Caco-2 (cell line): Measurements from ENCODE around the gene DDX39A. TPM values are rescaled to one million over a fixed set of nuclear protein-coding genes. Genes with fewer than 3 reads are reported as not detected.
"Not testable (repeated sequence)": the region's sequence is repeated elsewhere in the genome, so short reads cannot be mapped to it uniquely, and the experiment has no call there.

Experiments
- BruUV-seq: library from RNA; stranded (reverse); fragments of 400-500 nt; replicated peaks from 2 replicates; lab custom pipeline; 2021; lab: Mats Ljungman, UMichigan
- CTCF ChIA-PET: fragments of 300-600 bp; sonication (Branson Sonifier 250); formaldehyde crosslinking; loops from one replicate; lab custom pipeline; 2022; ENCODE audit warnings: antibody characterized with exemption; lab: Charles Lee
- POLR2A ChIA-PET: fragments of 300-600 bp; sonication (Branson Sonifier 250); formaldehyde crosslinking; loops from one replicate; lab custom pipeline; 2022; ENCODE audit warnings: antibody characterized with exemption; lab: Charles Lee
- DNase-seq, 2 experiments: peaks; one replicate each; pipeline versions ENCODE4 v3.0.0 to v3.0.0-alpha.2; 2020 to 2022
- H3K27me3 ChIP-seq: replicated peaks from 2 replicates; pipeline ENCODE4 v1.6.0; 2011; ENCODE audit warnings: low read length; ENCODE audit not compliant: control insufficient read depth, insufficient read depth
- H3K36me3 ChIP-seq: 2 replicates; pipeline ENCODE4 v1.5.1; 2011; ENCODE audit warnings: low read length; ENCODE audit not compliant: control insufficient read depth, insufficient read depth
- H3K4me1 ChIP-seq: fragments of 250-450 bp; sonication (Bioruptor Pico); 2 replicates; pipeline ENCODE4 v1.5.1; 2020; ENCODE audit warnings: mild to moderate bottlenecking
- H3K4me3 ChIP-seq: 2 replicates; pipeline ENCODE4 v1.5.1; 2011; ENCODE audit warnings: low read depth, mild to moderate bottlenecking, control low read depth, low read length
- H3K9me3 ChIP-seq: fragments of 250-450 bp; sonication (Bioruptor Pico); 2 replicates; pipeline ENCODE4 v1.5.1; 2020; ENCODE audit warnings: mild to moderate bottlenecking, moderate library complexity
- H3K27ac Mint-ChIP-seq: one replicate; pipeline ENCODE4 v1.8.0; 2022; ENCODE audit warnings: mixed read lengths; ENCODE audit not compliant: unreplicated experiment
- H3K27me3 Mint-ChIP-seq: one replicate; pipeline ENCODE4 v1.8.0; 2022; ENCODE audit warnings: mixed read lengths; ENCODE audit not compliant: insufficient read depth, unreplicated experiment
- H3K36me3 Mint-ChIP-seq: one replicate; pipeline ENCODE4 v1.8.0; 2022; ENCODE audit warnings: mild to moderate bottlenecking, mixed read lengths; ENCODE audit not compliant: insufficient read depth, unreplicated experiment
- H3K4me1 Mint-ChIP-seq: one replicate; pipeline ENCODE4 v1.8.0; 2022; ENCODE audit warnings: low read depth, mixed read lengths; ENCODE audit not compliant: unreplicated experiment
- H3K4me3 Mint-ChIP-seq: one replicate; pipeline ENCODE4 v1.8.0; 2022; ENCODE audit warnings: mild to moderate bottlenecking, moderate library complexity, mixed read lengths; ENCODE audit not compliant: unreplicated experiment
- H3K9me3 Mint-ChIP-seq: one replicate; pipeline ENCODE4 v1.8.0; 2022; ENCODE audit warnings: mixed read lengths; ENCODE audit not compliant: unreplicated experiment
- intact Hi-C: fragments of 100-400 bp; cut with micrococcal nuclease; formaldehyde crosslinking; loops from one replicate; pipeline ENCODE4 v1.10.0; 2022; ENCODE audit not compliant: unreplicated experiment
- total RNA-seq: library from RNA; stranded (reverse); gene quantifications from 2 replicates; pipeline ENCODE4 v1.2.3, GENCODE V29; 2022
- TF ChIP-seq, protein P1 (sequence below), 2 experiments: fragments of 200-600 bp in 1 of 2; IDR thresholded peaks; 1 replicate in 1 of 2; 2 replicates in 1 of 2; pipeline versions ENCODE4 v1.5.1 to v1.8.0; 2011 to 2022; ENCODE audit warnings: antibody characterized with exemption in 1 of 2, control low read depth in 1 of 2, inconsistent platforms in 1 of 2, low read depth in 1 of 2, low read length in 1 of 2, mild to moderate bottlenecking in 1 of 2, moderate library complexity in 1 of 2; ENCODE audit not compliant: insufficient read depth in 1 of 2, severe bottlenecking in 1 of 2, unreplicated experiment in 1 of 2

The DDX39A gene
- total RNA-seq, 1 experiment from 2014 or later: 118 TPM

DNA sequence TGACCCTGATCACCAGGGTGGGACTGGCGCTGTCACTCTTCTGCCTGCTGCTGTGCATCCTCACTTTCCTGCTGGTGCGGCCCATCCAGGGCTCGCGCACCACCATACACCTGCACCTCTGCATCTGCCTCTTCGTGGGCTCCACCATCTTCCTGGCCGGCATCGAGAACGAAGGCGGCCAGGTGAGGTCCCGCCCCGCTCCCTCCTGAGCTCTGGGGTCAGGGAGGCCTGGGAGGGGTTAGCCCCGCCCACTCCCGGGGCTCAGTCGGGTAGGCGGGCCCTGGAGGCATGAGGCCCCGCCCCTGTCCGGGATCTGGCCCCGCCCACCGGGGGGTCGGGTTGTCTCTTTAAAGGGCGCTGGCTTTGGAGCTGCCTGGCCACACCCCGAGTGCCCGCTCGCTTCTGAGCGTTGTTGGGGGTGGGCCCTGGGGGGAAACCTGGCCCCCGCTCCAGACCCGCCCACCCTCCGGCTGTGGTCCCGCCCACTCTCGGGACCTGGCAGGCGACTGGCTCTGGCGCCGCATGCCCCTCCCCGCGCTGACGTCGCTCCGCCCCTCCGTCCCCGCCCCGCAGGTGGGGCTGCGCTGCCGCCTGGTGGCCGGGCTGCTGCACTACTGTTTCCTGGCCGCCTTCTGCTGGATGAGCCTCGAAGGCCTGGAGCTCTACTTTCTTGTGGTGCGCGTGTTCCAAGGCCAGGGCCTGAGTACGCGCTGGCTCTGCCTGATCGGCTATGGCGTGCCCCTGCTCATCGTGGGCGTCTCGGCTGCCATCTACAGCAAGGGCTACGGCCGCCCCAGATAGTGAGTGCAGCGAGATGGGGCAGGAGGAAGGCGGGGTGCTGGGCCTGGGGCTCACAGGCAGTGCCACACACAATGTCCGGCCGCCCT lies 13.1 kb downstream of the DDX39A start:
- Mint-ChIP-seq H3K27ac (peak overlapping the region; percentile 57), H3K9me3 (no peaks in the 10 kb centered on the region), H3K4me1 (no peaks in the 10 kb centered on the region), H3K27me3 (no peaks in the 10 kb centered on the region), H3K4me3 (no peak overlapping the region), H3K36me3 (peaks cover 81% of the 10 kb centered on the region)
- DNase-seq: peak; percentile 57 to 69
- Histone ChIP-seq H3K9me3 (no peaks in the 10 kb centered on the region), H3K4me1 (no peaks in the 10 kb centered on the region), H3K27me3 (no peaks in the 10 kb centered on the region), H3K36me3 (peaks cover 4% of the 10 kb centered on the region), H3K4me3 (no peak overlapping the region)
- CTCF ChIA-PET: interaction anchor here (0.5 to 1.6 kb wide), 5 partner anchors 10 to 269 kb away, joined by 3 to 9 read pairs (median 4); partner anchors contain the start of gene ASF1B
- POLR2A ChIA-PET: interaction anchor here (0.6 kb wide), 1 partner anchor 1460 kb away, joined by 7 read pairs; no protein-coding TSS in a partner anchor
- TF ChIP-seq, protein P1, sequence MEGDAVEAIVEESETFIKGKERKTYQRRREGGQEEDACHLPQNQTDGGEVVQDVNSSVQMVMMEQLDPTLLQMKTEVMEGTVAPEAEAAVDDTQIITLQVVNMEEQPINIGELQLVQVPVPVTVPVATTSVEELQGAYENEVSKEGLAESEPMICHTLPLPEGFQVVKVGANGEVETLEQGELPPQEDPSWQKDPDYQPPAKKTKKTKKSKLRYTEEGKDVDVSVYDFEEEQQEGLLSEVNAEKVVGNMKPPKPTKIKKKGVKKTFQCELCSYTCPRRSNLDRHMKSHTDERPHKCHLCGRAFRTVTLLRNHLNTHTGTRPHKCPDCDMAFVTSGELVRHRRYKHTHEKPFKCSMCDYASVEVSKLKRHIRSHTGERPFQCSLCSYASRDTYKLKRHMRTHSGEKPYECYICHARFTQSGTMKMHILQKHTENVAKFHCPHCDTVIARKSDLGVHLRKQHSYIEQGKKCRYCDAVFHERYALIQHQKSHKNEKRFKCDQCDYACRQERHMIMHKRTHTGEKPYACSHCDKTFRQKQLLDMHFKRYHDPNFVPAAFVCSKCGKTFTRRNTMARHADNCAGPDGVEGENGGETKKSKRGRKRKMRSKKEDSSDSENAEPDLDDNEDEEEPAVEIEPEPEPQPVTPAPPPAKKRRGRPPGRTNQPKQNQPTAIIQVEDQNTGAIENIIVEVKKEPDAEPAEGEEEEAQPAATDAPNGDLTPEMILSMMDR (IDR thresholded peaks at IDR 0.05; ENCODE audit: insufficient read depth in 1 of 2, low read depth in 1 of 2, low read length in 1 of 2, severe bottlenecking in 1 of 2, unreplicated experiment in 1 of 2): peak; percentile 34 to 43
- intact Hi-C loops: no loop called here
- BruUV-seq: no TSS peak

DNA sequence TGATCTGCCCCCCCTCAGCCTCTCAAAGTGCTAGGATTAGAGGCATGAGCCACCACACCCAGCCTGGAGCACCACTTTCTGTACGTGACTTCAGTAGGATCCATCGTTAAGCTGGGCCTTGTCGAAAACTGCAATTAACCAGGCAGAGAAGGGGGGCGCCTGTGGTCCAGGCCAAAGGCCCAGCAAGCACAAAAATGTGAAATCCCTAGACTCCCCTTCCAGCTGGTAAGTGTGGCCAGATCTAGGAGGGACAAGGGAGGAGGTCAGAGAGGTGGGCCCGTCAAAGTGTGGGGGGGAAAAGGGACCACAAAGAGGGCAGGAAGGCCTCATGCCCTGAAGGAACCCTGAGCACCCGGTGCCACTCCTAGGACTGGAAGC lies 13.8 kb downstream of the DDX39A start:
- H3K9me3 Mint-ChIP-seq: no peaks in the 10 kb centered on the region
- H3K27me3 ChIP-seq: no peaks in the 10 kb centered on the region
- H3K4me3 ChIP-seq: no peak overlapping the region
- no peak for DNase-seq
- BruUV-seq: no TSS peak
- no peaks in the 10 kb centered on the region for H3K9me3 ChIP-seq
- ChIA-PET CTCF (interaction anchor here (1.6 kb wide), 1 partner anchor 269 kb away, joined by 9 read pairs; the partner anchor contains the start of gene ASF1B), POLR2A (no interaction called here)
- no peak overlapping the region for H3K27ac Mint-ChIP-seq
- H3K4me1 Mint-ChIP-seq: no peaks in the 10 kb centered on the region
- peaks cover 3% of the 10 kb centered on the region for H3K36me3 ChIP-seq
- no peaks in the 10 kb centered on the region for H3K4me1 ChIP-seq
- H3K27me3 Mint-ChIP-seq: no peaks in the 10 kb centered on the region
- intact Hi-C loops: no loop called here
- TF ChIP-seq, protein P1 (IDR thresholded peaks at IDR 0.05; ENCODE audit: insufficient read depth in 1 of 2, low read depth in 1 of 2, low read length in 1 of 2, severe bottlenecking in 1 of 2, unreplicated experiment in 1 of 2): no peak
- H3K36me3 Mint-ChIP-seq: peaks cover 75% of the 10 kb centered on the region
- no peak overlapping the region for H3K4me3 Mint-ChIP-seq

DNA sequence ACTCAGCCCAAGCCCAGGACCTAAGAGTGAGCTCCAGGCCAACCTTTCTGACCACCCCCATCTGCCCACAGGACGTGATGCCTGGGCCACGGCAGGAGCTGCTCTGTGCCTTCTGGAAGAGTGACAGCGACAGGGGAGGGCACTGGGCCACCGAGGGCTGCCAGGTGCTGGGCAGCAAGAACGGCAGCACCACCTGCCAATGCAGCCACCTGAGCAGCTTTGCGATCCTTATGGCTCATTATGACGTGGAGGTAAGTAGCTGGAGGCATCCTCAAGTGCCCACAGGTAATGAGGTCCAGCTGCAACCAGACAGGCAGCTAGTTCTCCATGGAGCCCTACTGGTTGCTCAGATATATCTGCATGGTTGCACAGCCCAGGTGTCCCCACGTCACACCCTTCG lies 14.8 kb downstream of the DDX39A start:
- no TSS peak for BruUV-seq
- Histone ChIP-seq H3K36me3 (peaks cover 2% of the 10 kb centered on the region), H3K4me3 (no peak overlapping the region), H3K27me3 (no peaks in the 10 kb centered on the region), H3K4me1 (no peaks in the 10 kb centered on the region), H3K9me3 (no peaks in the 10 kb centered on the region)
- CTCF ChIA-PET: no interaction called here
- H3K27ac Mint-ChIP-seq: no peak overlapping the region
- peaks cover 64% of the 10 kb centered on the region for H3K36me3 Mint-ChIP-seq
- no peaks in the 10 kb centered on the region for H3K9me3 Mint-ChIP-seq
- intact Hi-C loops: no loop called here
- TF ChIP-seq, protein P1 (IDR thresholded peaks at IDR 0.05; ENCODE audit: insufficient read depth in 1 of 2, low read depth in 1 of 2, low read length in 1 of 2, severe bottlenecking in 1 of 2, unreplicated experiment in 1 of 2): no peak
- POLR2A ChIA-PET: no interaction called here
- H3K4me3 Mint-ChIP-seq: no peak overlapping the region
- H3K27me3 Mint-ChIP-seq: no peaks in the 10 kb centered on the region
- DNase-seq: no peak
- no peaks in the 10 kb centered on the region for H3K4me1 Mint-ChIP-seq

DNA sequence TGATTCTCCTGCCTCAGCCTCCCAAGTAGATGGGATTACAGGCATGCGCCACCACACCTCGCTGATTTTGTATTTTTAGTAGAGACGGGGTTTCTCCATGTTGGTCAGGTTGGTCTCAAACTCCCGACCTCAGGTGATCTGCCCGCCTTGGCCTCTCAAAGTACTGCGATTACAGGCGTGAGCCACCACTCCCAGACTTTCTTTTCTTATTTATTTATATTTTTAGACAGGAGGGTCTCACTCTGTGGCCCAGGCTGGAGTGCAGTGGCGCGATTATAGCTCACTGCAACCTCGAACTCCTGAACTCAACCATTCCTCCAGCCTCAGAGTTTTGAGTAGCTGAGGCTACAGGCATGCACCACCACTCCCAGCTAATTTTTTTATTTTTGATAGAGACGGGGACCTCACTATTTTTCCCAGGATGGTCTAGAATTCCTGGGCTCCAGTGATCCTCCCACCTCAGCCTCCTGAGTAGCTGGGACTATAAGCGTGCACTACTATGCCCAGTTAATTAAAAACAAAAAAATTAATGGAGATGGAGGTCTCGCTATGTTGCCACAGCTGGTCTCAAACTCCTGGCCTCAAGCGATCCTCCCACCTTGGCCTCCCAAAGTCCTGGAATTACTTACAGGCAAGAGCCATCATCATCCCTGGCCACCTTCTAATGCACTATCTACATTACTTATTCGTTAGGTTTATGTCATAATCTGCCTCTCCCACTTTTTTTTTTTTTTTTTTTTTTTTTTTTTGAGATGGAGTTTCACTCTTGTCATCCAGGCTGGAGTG lies 15.8 kb downstream of the DDX39A start:
- H3K4me3 ChIP-seq, H3K9me3 ChIP-seq, H3K9me3 Mint-ChIP-seq, H3K27ac Mint-ChIP-seq, DNase-seq, intact Hi-C loops, H3K27me3 ChIP-seq, POLR2A ChIA-PET, H3K36me3 ChIP-seq, H3K4me1 ChIP-seq, H3K4me1 Mint-ChIP-seq, H3K27me3 Mint-ChIP-seq, CTCF ChIA-PET, H3K4me3 Mint-ChIP-seq, BruUV-seq: not testable (repeated sequence)
- peaks cover 55% of the 10 kb centered on the region for H3K36me3 Mint-ChIP-seq
